B cell (primary cell): ENCODE results near the gene ATP23. TPM values are rescaled to one million over a fixed set of nuclear protein-coding genes. Genes with fewer than 3 reads are reported as not detected.

Experiments used
- ATAC-seq: fragments of 200-7000 bp; cut with Tn5 transposase; one replicate; pipeline ENCODE4 v1.10.0; 2021; ENCODE audit warnings: low read depth, mild to moderate bottlenecking, moderate number of reproducible peaks, moderate library complexity
- CTCF ChIA-PET: fragments of 350-600 bp; sonication (Branson Sonifier 250); formaldehyde crosslinking; loops from one replicate; lab custom pipeline; 2021; ENCODE audit warnings: antibody characterized with exemption, inconsistent platforms; lab: Charles Lee
- POLR2A ChIA-PET: fragments of 350-600 bp; sonication (Branson Sonifier 250); formaldehyde crosslinking; loops from one replicate; lab custom pipeline; 2021; ENCODE audit warnings: antibody characterized with exemption; lab: Charles Lee
- DNase-seq: peaks from one replicate; pipeline ENCODE4 v3.0.0; 2013
- H2AFZ ChIP-seq: 2 replicates; pipeline ENCODE4 v1.6.1; 2012; ENCODE audit warnings: mild to moderate bottlenecking, low read depth, low read length; ENCODE audit not compliant: insufficient read depth, poor library complexity, severe bottlenecking
- H3K27ac ChIP-seq, 2 donors: 1 replicate in 1 of 2; 2 replicates in 1 of 2; pipeline ENCODE4 v1.5.1; 2012 to 2013; ENCODE audit warnings: low read length in 2 of 2, mild to moderate bottlenecking in 2 of 2, moderate library complexity in 1 of 2
- H3K27me3 ChIP-seq, 4 experiments: fragments of 200-600 bp in 1 of 4; sonication (generic) in 1 of 4; replicated peaks in 1 of 4; 1 replicate in 2 of 4; 2 replicates in 2 of 4; pipeline versions ENCODE4 v1.6.1 to v1.7.0; 2013 to 2016; ENCODE audit warnings: low read length in 3 of 4, mild to moderate bottlenecking in 2 of 4, mixed read lengths in 1 of 4, moderate library complexity in 1 of 4; ENCODE audit not compliant: insufficient read depth in 4 of 4, control insufficient read depth in 3 of 4; ENCODE audit errors: control extremely low read depth in 1 of 4
- H3K36me3 ChIP-seq, 2 experiments: replicated peaks in 1 of 2; 1 replicate in 1 of 2; 2 replicates in 1 of 2; pipeline versions ENCODE4 v1.6.1 to v1.7.1; 2013; ENCODE audit warnings: low read length in 1 of 2; ENCODE audit not compliant: insufficient read depth in 2 of 2, control insufficient read depth in 1 of 2; ENCODE audit errors: control extremely low read depth in 1 of 2, extremely low read depth in 1 of 2
- H3K4me1 ChIP-seq, 2 donors: fragments of 200-600 bp in 1 of 2; sonication (generic) in 1 of 2; 1 replicate in 1 of 2; 2 replicates in 1 of 2; pipeline versions ENCODE4 v1.5.1 to v1.6.1; 2013 to 2017; ENCODE audit warnings: low read length in 2 of 2; ENCODE audit not compliant: control insufficient read depth in 2 of 2, insufficient read depth in 2 of 2
- H3K4me2 ChIP-seq: replicated peaks from 2 replicates; pipeline ENCODE3; 2012; ENCODE audit warnings: mild to moderate bottlenecking, low read depth, low read length; ENCODE audit not compliant: poor library complexity, severe bottlenecking
- H3K4me3 ChIP-seq, 5 experiments: fragments of 200-600 bp in 1 of 5; sonication (generic) in 1 of 5; 1 replicate in 3 of 5; 2 replicates in 2 of 5; pipeline versions ENCODE4 v1.5.1 to v1.7.0; 2011 to 2016; ENCODE audit warnings: low read length in 4 of 5, mild to moderate bottlenecking in 4 of 5, low read depth in 2 of 5, control low read depth in 1 of 5, moderate library complexity in 1 of 5; ENCODE audit not compliant: insufficient read depth in 1 of 5; ENCODE audit errors: control extremely low read depth in 1 of 5, extremely low read depth in 1 of 5
- H3K79me2 ChIP-seq: fragments of 200-600 bp; sonication (generic); one replicate; pipeline ENCODE4 v1.6.0; 2016; ENCODE audit warnings: low read length; ENCODE audit not compliant: control insufficient read depth, insufficient read depth
- H3K9ac ChIP-seq: fragments of 200-600 bp; sonication (generic); 2 replicates; pipeline ENCODE4 v1.6.1; 2017; ENCODE audit warnings: mild to moderate bottlenecking, low read length, moderate library complexity
- H3K9me3 ChIP-seq, 3 donors: one replicate each; pipeline versions ENCODE4 v1.6.1 to v1.7.1; 2013; ENCODE audit warnings: low read length in 2 of 3; ENCODE audit not compliant: control insufficient read depth in 2 of 3, insufficient read depth in 1 of 3; ENCODE audit errors: control extremely low read depth in 1 of 3
- H4K20me1 ChIP-seq: 2 replicates; pipeline ENCODE4 v1.6.0; 2012; ENCODE audit warnings: mild to moderate bottlenecking, low read length; ENCODE audit not compliant: insufficient read depth, control insufficient read depth, poor library complexity, severe bottlenecking
- H3K27ac Mint-ChIP-seq: one replicate; pipeline ENCODE4 v1.8.0; 2021; ENCODE audit warnings: mixed read lengths
- H3K27me3 Mint-ChIP-seq: one replicate; pipeline ENCODE4 v1.8.0; 2021; ENCODE audit warnings: mixed read lengths
- H3K4me1 Mint-ChIP-seq: one replicate; pipeline ENCODE4 v1.8.0; 2021; ENCODE audit warnings: mixed read lengths
- H3K4me3 Mint-ChIP-seq: one replicate; pipeline ENCODE4 v1.8.0; 2021; ENCODE audit warnings: mixed read lengths
- H3K9me3 Mint-ChIP-seq: one replicate; pipeline ENCODE4 v1.8.0; 2022; ENCODE audit warnings: mixed read lengths; ENCODE audit not compliant: insufficient read depth
- CTCF ChIP-seq: fragments of 200-600 bp; IDR thresholded peaks from one replicate; pipeline ENCODE4 v1.8.0; 2022; ENCODE audit warnings: antibody characterized with exemption, mild to moderate bottlenecking
- EZH2 ChIP-seq: IDR thresholded peaks from 2 replicates; pipeline ENCODE4 v1.6.1; 2012; ENCODE audit warnings: borderline replicate concordance, low read depth, mild to moderate bottlenecking, moderate library complexity, low read length; ENCODE audit not compliant: insufficient read depth, poor library complexity, severe bottlenecking
- WGBS: methylation state at CpG from one replicate; pipeline ENCODE4 v1.1.5; 2013; ENCODE audit warnings: missing lambda C conversion rate; ENCODE audit not compliant: insufficient coverage; 5-methylcytosine and 5-hydroxymethylcytosine counted together
- intact Hi-C: fragments of 100-400 bp; cut with micrococcal nuclease; formaldehyde crosslinking; loops from one replicate; pipeline ENCODE4 v1.10.0; 2022
- polyA plus RNA-seq: library from polyadenylated mRNA; depleted of rRNA; stranded (reverse); fragments of >200 nt; gene quantifications from 2 replicates; pipeline ENCODE4 v1.2.3, GENCODE V29; 2012
- total RNA-seq, 2 donors: library from RNA; stranded (reverse); fragments of 120-200 nt in 1 of 2; gene quantifications; 1 replicate in 1 of 2; 2 replicates in 1 of 2; pipeline versions ENCODE4 v1.2.3 to v1.2.4, GENCODE V29; 2013 to 2022

The ATP23 gene
- total and polyA plus RNA-seq, 2 donors (not counting 1 experiment from before 2014, with no cell fraction given) = 6.2 to 16.3 TPM

GRCh38 chr12:57897286-57897974 is 43.9 kb upstream of the ATP23 start:
- Mint-ChIP-seq H3K4me1 (peaks cover 64% of the 10 kb centered on the region), H3K27ac (peak overlapping the region; percentile 100), H3K9me3 (no peaks in the 10 kb centered on the region), H3K4me3 (peak overlapping the region; percentile 88), H3K27me3 (no peaks in the 10 kb centered on the region)
- H2AFZ ChIP-seq = peak overlapping the region; percentile 90
- no peak for ATAC-seq
- ChIA-PET POLR2A (interaction anchor here (0.6 to 1.5 kb wide), 3 partner anchors 13 to 53 kb away, joined by 4 to 7 read pairs (median 5); partner anchors contain the start of gene CTDSP2), CTCF (interaction anchor here (0.6 to 7.2 kb wide), 15 partner anchors 8 to 141 kb away, joined by 3 to 54 read pairs (median 7); partner anchors contain the start of genes CTDSP2 and TSFM)
- peaks cover 57 to 64% of the 10 kb centered on the region in 2 donors for H3K4me1 ChIP-seq
- H4K20me1 ChIP-seq = no peaks in the 10 kb centered on the region
- H3K4me2 ChIP-seq = peak overlapping the region; percentile 97
- peak overlapping the region in 2 of 5 experiments; percentile 58 to 66 for H3K4me3 ChIP-seq
- WGBS = 63% methylated on average over 10 of the region's 10 CpGs
- no peaks in the 10 kb centered on the region for H3K9me3 ChIP-seq
- H3K79me2 ChIP-seq = no peaks in the 10 kb centered on the region
- no peaks in the 10 kb centered on the region for H3K36me3 ChIP-seq
- no peak for DNase-seq
- H3K27ac ChIP-seq = peak overlapping the region; percentile 96 to 97
- intact Hi-C loops = loop anchor here (5.0 kb wide), 1 partner anchor 45 kb away; the partner anchor contains the start of gene ATP23
- H3K27me3 ChIP-seq = no peaks in the 10 kb centered on the region
- H3K9ac ChIP-seq = peak overlapping the region; percentile 77
- TF ChIP-seq EZH2 (no peak), CTCF (no peak)
